Testis (tissue), 3 donors: Measurements from ENCODE around the gene GPR153. TPM values are rescaled to one million over a fixed set of nuclear protein-coding genes. Genes with fewer than 3 reads are reported as not detected.

ENCODE experiments used
- DNase-seq: peaks from one replicate; pipeline ENCODE4 v3.0.0-alpha.2; 2019
- H3K27ac ChIP-seq, 2 donors: fragments of 200-600 bp; sonication (generic); one replicate each; pipeline ENCODE4 v1.5.1; 2019
- H3K27me3 ChIP-seq: fragments of 200-600 bp; sonication (generic); one replicate; pipeline ENCODE4 v1.5.1; 2019
- H3K36me3 ChIP-seq: fragments of 200-600 bp; sonication (generic); one replicate; pipeline ENCODE4 v1.5.1; 2017; ENCODE audit warnings: low read depth; ENCODE audit errors: missing control alignments
- H3K4me1 ChIP-seq: fragments of 200-600 bp; sonication (generic); one replicate; pipeline ENCODE4 v1.5.1; 2019
- H3K4me3 ChIP-seq, 2 donors: fragments of 200-600 bp; sonication (generic); one replicate each; pipeline ENCODE4 v1.5.1; 2017 to 2019
- H3K9me3 ChIP-seq: fragments of 200-600 bp; sonication (generic); one replicate; pipeline ENCODE4 v1.5.1; 2017
- CTCF ChIP-seq, 3 experiments: fragments of 450-650 bp in 2 of 3; fragments of 200-600 bp in 1 of 3; sonication (generic) in 1 of 3; IDR thresholded peaks; one replicate each; pipeline ENCODE4 v1.5.1; 2016 to 2019; ENCODE audit warnings: antibody characterized with exemption in 3 of 3, mild to moderate bottlenecking in 2 of 3, moderate library complexity in 1 of 3
- POLR2A ChIP-seq: fragments of 450-650 bp; IDR thresholded peaks from one replicate; pipeline ENCODE4 v1.6.1; 2017; ENCODE audit warnings: antibody characterized with exemption, mild to moderate bottlenecking, moderate library complexity
- WGBS, 2 donors: methylation state at CpG; one replicate each; pipeline ENCODE4 v1.1.5; 2018; 5-methylcytosine and 5-hydroxymethylcytosine counted together
- intact Hi-C: fragments of 100-400 bp; cut with DNase I; formaldehyde crosslinking; loops from one replicate; pipeline ENCODE4 v1.15.1; 2023; ENCODE audit warnings: low total_unique reads
- polyA plus RNA-seq: library from polyadenylated mRNA; stranded (reverse); fragments of 350-450 nt; fragmentation: Illumina TruSeq; extraction: RNeasy Lipid Tissue Mini Kit (QIAGEN cat#74804); gene quantifications from one replicate; pipeline ENCODE4 v1.2.3, GENCODE V29; 2014; ENCODE audit warnings: low read depth, low replicate concordance; ENCODE audit not compliant: insufficient read depth
- total RNA-seq, 2 donors: library from RNA; depleted of rRNA; stranded (reverse); fragments of >200 nt; gene quantifications; one replicate each; pipeline ENCODE4 v1.2.3, GENCODE V29; 2016

GPR153 gene
- total and polyA plus RNA-seq, 3 donors from 2014 or later: 5.7 to 6.3 (median 5.8) TPM

GRCh38 chr1:6198646-6199297, 62.1 kb downstream of the GPR153 start:
- intact Hi-C loops: no loop called here
- no peaks in the 10 kb centered on the region for H3K9me3 ChIP-seq
- H3K4me3 ChIP-seq: peak overlapping the region; percentile 92 to 99
- TF ChIP-seq POLR2A (no peak), CTCF (IDR thresholded peaks at IDR 0.05) (no peak)
- H3K27me3 ChIP-seq: no peaks in the 10 kb centered on the region
- 0 to 1% methylated on average over 22 to 31 of the region's 31 CpGs for WGBS, 2 donors
- H3K4me1 ChIP-seq: peaks cover 14% of the 10 kb centered on the region
- DNase-seq: no peak
- peak overlapping the region; percentile 43 to 86 for H3K27ac ChIP-seq
- no peaks in the 10 kb centered on the region for H3K36me3 ChIP-seq

- DNase-seq: no peak
- intact Hi-C loops: no loop called here
- Histone ChIP-seq H3K4me1 (peaks cover 14% of the 10 kb centered on the region), H3K27ac (no peak overlapping the region), H3K4me3 (peak overlapping the region in 1 of 2 donors; percentile 92), H3K9me3 (no peaks in the 10 kb centered on the region), H3K27me3 (no peaks in the 10 kb centered on the region), H3K36me3 (no peaks in the 10 kb centered on the region)
- WGBS, 2 donors: 45 to 48% methylated on average over 6 of the region's 6 CpGs
- TF ChIP-seq CTCF (IDR thresholded peaks at IDR 0.05) (no peak), POLR2A (no peak)
Measured at GRCh38 chr1:6197746-6198427, 63.0 kb downstream of the GPR153 start.

Other genes with a start within 250 kb of the GPR153 start
- 1 to 10 TPM; 9.0 to 9.3 TPM for gene KCNAB2, start 215.2 kb downstream of the GPR153 start, total RNA-seq
- 9.8 TPM for gene KCNAB2, start 215.2 kb downstream of the GPR153 start, polyA plus RNA-seq
- 10 to 100 TPM; 42.1 to 63.1 TPM for gene CHD5, start 80.8 kb downstream of the GPR153 start, total RNA-seq
- 67.5 TPM for gene CHD5, start 80.8 kb downstream of the GPR153 start, polyA plus RNA-seq
- gene RPL22, start 61.5 kb downstream of the GPR153 start, total RNA-seq: 10 to 100 TPM; 95.1 to 99.9 TPM
- 319 TPM for gene RPL22, start 61.5 kb downstream of the GPR153 start, polyA plus RNA-seq
- 10 to 100 TPM; 13.2 to 20.1 TPM for gene RNF207, start 55.0 kb downstream of the GPR153 start, total RNA-seq
- gene RNF207, start 55.0 kb downstream of the GPR153 start, polyA plus RNA-seq: 4.8 TPM
- gene ICMT, start 25.1 kb downstream of the GPR153 start, total RNA-seq: 10 to 100 TPM; 33.0 to 36.5 TPM
- 26.7 TPM for gene ICMT, start 25.1 kb downstream of the GPR153 start, polyA plus RNA-seq
- gene HES3, start 16.9 kb downstream of the GPR153 start, total RNA-seq: not detected
- gene HES3, start 16.9 kb downstream of the GPR153 start, polyA plus RNA-seq: not detected
- 10 to 100 TPM; 50.3 to 52.5 TPM for gene ACOT7, start 132.7 kb upstream of the GPR153 start, total RNA-seq
- 72.8 TPM for gene ACOT7, start 132.7 kb upstream of the GPR153 start, polyA plus RNA-seq
- 1 to 10 TPM; 2.4 to 5.0 TPM for gene HES2, start 158.8 kb upstream of the GPR153 start, total RNA-seq
- 2.6 TPM for gene HES2, start 158.8 kb upstream of the GPR153 start, polyA plus RNA-seq
- 100 to 1,000 TPM; 396 to 404 TPM for gene ESPN, start 163.7 kb upstream of the GPR153 start, total RNA-seq
- 270 TPM for gene ESPN, start 163.7 kb upstream of the GPR153 start, polyA plus RNA-seq
- gene TNFRSF25, start 205.1 kb upstream of the GPR153 start, total RNA-seq: 10 to 100 TPM; 13.4 to 14.0 TPM
- 6.2 TPM for gene TNFRSF25, start 205.1 kb upstream of the GPR153 start, polyA plus RNA-seq
- gene PLEKHG5, start 230.6 kb upstream of the GPR153 start, total RNA-seq: 10 to 100 TPM; 13.7 to 16.4 TPM
- 8.1 TPM for gene PLEKHG5, start 230.6 kb upstream of the GPR153 start, polyA plus RNA-seq